ENCODE data around the gene HSPB7. TPM values are rescaled to one million over a fixed set of nuclear protein-coding genes. Genes with fewer than 3 reads are reported as not detected.
"Not testable (repeated sequence)": the region's sequence is repeated elsewhere in the genome, so short reads cannot be mapped to it uniquely, and the experiment has no call there.

Gene HSPB7
- total and polyA plus RNA-seq, 10 donors: 0.60 to 8.1 (median 2.4) TPM

DNA sequence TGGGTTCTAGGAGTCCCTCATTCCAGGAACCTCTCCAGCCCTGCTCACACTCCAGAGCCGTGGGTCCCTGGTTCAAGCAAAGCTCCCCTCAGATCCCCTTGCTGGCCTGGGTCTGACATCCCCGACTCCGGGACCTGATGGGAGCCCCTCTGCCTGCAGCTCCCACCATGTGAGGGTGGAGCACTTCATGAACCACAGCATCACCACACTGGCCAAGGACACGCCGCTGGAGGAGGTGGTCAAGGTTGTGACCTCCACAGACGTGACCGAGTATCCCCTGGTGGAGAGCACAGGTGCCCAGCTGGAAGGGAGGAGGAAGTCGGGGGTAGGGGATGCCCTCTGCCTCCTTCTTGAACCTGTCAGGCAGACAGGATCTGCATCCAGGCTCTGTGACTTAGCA lies 13.7 kb upstream of the HSPB7 start:
- no peaks in the 10 kb centered on the region for H3K36me3 ChIP-seq
- H3K27me3 ChIP-seq (replicated peaks in 1 of 7): peaks cover 0 to 43% (median 23%) of the 10 kb centered on the region in 7 donors
- no peak overlapping the region for H3K27ac ChIP-seq
- WGBS, 5 donors: 74 to 82% (median 76%) methylated on average over 6 to 8 of the region's 8 CpGs
- H3K4me3 ChIP-seq: no peak overlapping the region
- peaks cover 6 to 18% (median 12%) of the 10 kb centered on the region in 6 donors for H3K4me1 ChIP-seq
- intact Hi-C loops (cut with DNase I; ENCODE audit: low total_unique reads): no loop called here
- TF ChIP-seq CTCF (IDR thresholded peaks at IDR 0.05 in 8 of 11, conservative IDR thresholded peaks at IDR 0.05 in 3 of 11) (no peak), POLR2AphosphoS5 (IDR thresholded peaks at IDR 0.05) (no peak), POLR2A (IDR thresholded peaks at IDR 0.05) (no peak)
- no peaks in the 10 kb centered on the region for H3K9me3 ChIP-seq
- no peak for DNase-seq

DNA sequence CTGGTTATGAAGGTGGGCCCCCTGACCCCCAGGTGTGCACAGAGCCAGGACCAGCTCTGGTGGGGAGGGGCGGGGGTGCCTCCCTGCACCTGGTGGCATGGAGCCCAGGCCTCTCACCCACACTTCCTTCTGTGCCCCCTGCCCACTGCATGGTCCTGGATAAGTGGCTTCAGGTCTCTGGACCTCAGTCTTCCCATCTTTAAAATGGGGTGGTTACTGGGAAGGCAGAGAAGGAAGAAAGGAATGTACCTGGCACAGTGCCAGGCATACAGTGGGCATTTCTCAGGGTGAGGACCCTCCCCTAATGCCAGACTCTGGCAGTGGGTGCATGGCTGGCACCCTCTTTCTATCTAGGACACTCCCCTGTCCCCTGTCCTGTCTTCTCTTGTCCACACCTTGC lies 11.4 kb upstream of the HSPB7 start:
- no peak overlapping the region for H3K27ac ChIP-seq
- WGBS, 5 donors: 79 to 100% (median 86%) methylated on average over 1 of the region's 1 CpG
- peaks cover 0 to 47% (median 23%) of the 10 kb centered on the region in 7 donors for H3K27me3 ChIP-seq (replicated peaks in 1 of 7)
- H3K4me1 ChIP-seq: peaks cover 6 to 22% (median 12%) of the 10 kb centered on the region in 6 donors
- no peaks in the 10 kb centered on the region for H3K36me3 ChIP-seq
- no peaks in the 10 kb centered on the region for H3K9me3 ChIP-seq
- TF ChIP-seq POLR2A (IDR thresholded peaks at IDR 0.05) (no peak), POLR2AphosphoS5 (IDR thresholded peaks at IDR 0.05) (no peak), CTCF (IDR thresholded peaks at IDR 0.05 in 8 of 11, conservative IDR thresholded peaks at IDR 0.05 in 3 of 11) (no peak)
- intact Hi-C loops (cut with DNase I; ENCODE audit: low total_unique reads): no loop called here
- H3K4me3 ChIP-seq: no peak overlapping the region
- no peak for DNase-seq

DNA sequence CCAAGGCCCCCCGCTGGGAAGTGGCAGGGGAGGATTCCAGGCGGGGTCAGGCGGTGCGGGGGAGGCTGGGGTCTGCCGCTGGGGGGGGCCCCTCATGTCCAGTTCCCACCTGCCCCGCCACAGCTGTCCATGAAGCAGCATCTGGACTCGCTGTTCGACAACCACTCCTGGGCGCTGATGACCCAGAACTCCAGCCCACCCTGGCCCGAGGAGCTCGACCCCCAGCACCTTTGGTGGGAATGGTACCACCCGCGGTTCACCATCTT lies 11.1 kb upstream of the HSPB7 start:
- WGBS, 5 donors: 57 to 87% (median 74%) methylated on average over 2 to 13 of the region's 13 CpGs
- intact Hi-C loops (cut with DNase I; ENCODE audit: low total_unique reads); H3K36me3 ChIP-seq; H3K27ac ChIP-seq; H3K4me3 ChIP-seq; DNase-seq; H3K9me3 ChIP-seq: not testable (repeated sequence)
- Histone ChIP-seq H3K27me3 (replicated peaks in 1 of 7) (peaks cover 0 to 47% (median 23%) of the 10 kb centered on the region in 7 donors), H3K4me1 (peaks cover 6 to 22% (median 12%) of the 10 kb centered on the region in 6 donors)

DNA sequence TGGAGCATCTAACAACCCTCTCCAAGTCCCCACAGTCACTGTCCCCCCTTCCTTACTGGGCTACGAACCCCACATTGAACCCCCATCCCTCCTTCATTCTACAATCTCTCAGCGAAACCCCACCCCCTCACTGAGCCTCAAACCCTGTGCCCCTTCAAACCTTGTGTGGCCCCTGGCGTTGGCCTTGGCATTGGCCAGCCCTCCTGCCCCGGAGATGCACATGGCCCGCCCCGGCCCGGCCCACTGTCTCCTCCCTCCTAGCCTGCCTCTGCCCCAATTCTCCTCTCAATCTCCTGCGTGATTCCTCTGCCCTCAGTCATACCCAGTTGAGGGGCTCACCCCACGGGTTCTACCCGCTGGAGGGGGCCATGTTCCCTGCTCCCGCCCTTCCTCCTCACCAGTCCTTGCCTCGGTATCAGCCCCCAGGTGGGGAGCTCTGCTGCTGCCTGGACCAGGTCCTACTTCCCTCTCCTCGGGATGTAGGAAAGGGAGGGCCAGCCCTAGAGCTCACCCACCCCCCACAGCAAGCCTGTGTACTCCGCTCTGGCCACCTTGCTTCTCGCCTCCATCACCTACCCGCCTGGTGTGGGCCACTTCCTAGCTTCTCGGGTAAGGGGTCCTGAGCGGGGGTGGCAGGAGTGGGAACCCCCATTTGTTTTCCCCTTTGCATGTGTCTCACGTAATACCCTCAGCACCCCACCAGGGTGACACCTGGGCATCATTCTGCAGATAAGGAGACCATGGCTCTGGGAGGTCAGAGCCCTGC lies 10.6 kb upstream of the HSPB7 start:
- intact Hi-C loops (cut with DNase I; ENCODE audit: low total_unique reads): no loop called here
- no peak for DNase-seq
- H3K4me3 ChIP-seq: no peak overlapping the region

More for the DNA sequence above, 10.6 kb upstream of the HSPB7 start:
- Histone ChIP-seq H3K4me1 (peaks cover 6 to 22% (median 12%) of the 10 kb centered on the region in 6 donors), H3K36me3 (no peaks in the 10 kb centered on the region), H3K9me3 (no peaks in the 10 kb centered on the region), H3K27ac (no peak overlapping the region), H3K27me3 (replicated peaks in 1 of 7) (peaks cover 0 to 47% (median 23%) of the 10 kb centered on the region in 7 donors)
- WGBS, 5 donors: 52 to 66% (median 55%) methylated on average over 19 of the region's 19 CpGs
- TF ChIP-seq POLR2A (IDR thresholded peaks at IDR 0.05) (no peak), POLR2AphosphoS5 (IDR thresholded peaks at IDR 0.05) (no peak), CTCF (IDR thresholded peaks at IDR 0.05 in 8 of 11, conservative IDR thresholded peaks at IDR 0.05 in 3 of 11) (no peak)

Measured in spleen (tissue), 11 donors.